Measurements from ENCODE around the gene CCDC188. TPM values are rescaled to one million over a fixed set of nuclear protein-coding genes. Genes with fewer than 3 reads are reported as not detected.

CCDC188 gene
- total and polyA plus RNA-seq, 2 donors (not counting 1 experiment from before 2014, with no cell fraction given): 0.33 to 0.59 TPM

GRCh38 chr22:20147237-20147988, 3.4 kb downstream of the CCDC188 start:
- no peak for DNase-seq (ENCODE audit: low read depth in 2 of 2)
- Histone ChIP-seq H3K4me1 (ENCODE audit: control insufficient read depth, extremely low read depth, insufficient read depth, low read length) (no peaks in the 10 kb centered on the region), H3K4me3 (replicated peaks in 1 of 4; ENCODE audit: control extremely low read depth in 1 of 4, insufficient read depth in 1 of 4, low read depth in 3 of 4, low read length in 4 of 4) (no peak overlapping the region), H3K36me3 (ENCODE audit: control insufficient read depth, insufficient read depth, low read length) (peaks cover 10% of the 10 kb centered on the region), H3K9me3 (ENCODE audit: control insufficient read depth, insufficient read depth, low read depth, low read length) (no peaks in the 10 kb centered on the region), H3K4me2 (ENCODE audit: extremely low read depth, insufficient read depth, low read length) (no peak overlapping the region), H3K9ac (ENCODE audit: insufficient read depth, low read length) (no peak overlapping the region), H3K27ac (ENCODE audit: insufficient read depth, low read length) (no peak overlapping the region), H4K20me1 (ENCODE audit: control insufficient read depth, extremely low read depth, insufficient read depth, low read length) (no peaks in the 10 kb centered on the region), H2AFZ (ENCODE audit: low read length) (no peak overlapping the region), H3K27me3 (ENCODE audit: control insufficient read depth, insufficient read depth, low read length) (no peaks in the 10 kb centered on the region), H3K79me2 (ENCODE audit: control insufficient read depth, insufficient read depth, low read length) (no peaks in the 10 kb centered on the region)
- TF ChIP-seq EZH2 (IDR thresholded peaks at IDR 0.05; ENCODE audit: low read length, missing control alignments) (no peak), CTCF (conservative IDR thresholded peaks at IDR 0.05 in 1 of 2, IDR thresholded peaks at IDR 0.05 in 1 of 2; ENCODE audit: low read depth in 1 of 2, low read length in 2 of 2) (no peak)

- Histone ChIP-seq H3K4me2 (ENCODE audit: extremely low read depth, insufficient read depth, low read length) (no peak overlapping the region), H3K4me1 (ENCODE audit: control insufficient read depth, extremely low read depth, insufficient read depth, low read length) (no peaks in the 10 kb centered on the region), H3K27ac (ENCODE audit: insufficient read depth, low read length) (no peak overlapping the region), H3K27me3 (ENCODE audit: control insufficient read depth, insufficient read depth, low read length) (no peaks in the 10 kb centered on the region), H2AFZ (ENCODE audit: low read length) (no peak overlapping the region), H3K36me3 (ENCODE audit: control insufficient read depth, insufficient read depth, low read length) (peaks cover 10% of the 10 kb centered on the region), H3K4me3 (replicated peaks in 1 of 4; ENCODE audit: control extremely low read depth in 1 of 4, insufficient read depth in 1 of 4, low read depth in 3 of 4, low read length in 4 of 4) (no peak overlapping the region), H3K79me2 (ENCODE audit: control insufficient read depth, insufficient read depth, low read length) (no peaks in the 10 kb centered on the region), H4K20me1 (ENCODE audit: control insufficient read depth, extremely low read depth, insufficient read depth, low read length) (no peaks in the 10 kb centered on the region), H3K9ac (ENCODE audit: insufficient read depth, low read length) (no peak overlapping the region), H3K9me3 (ENCODE audit: control insufficient read depth, insufficient read depth, low read depth, low read length) (no peaks in the 10 kb centered on the region)
- TF ChIP-seq CTCF (conservative IDR thresholded peaks at IDR 0.05 in 1 of 2, IDR thresholded peaks at IDR 0.05 in 1 of 2; ENCODE audit: low read depth in 1 of 2, low read length in 2 of 2): no peak
- no peak for TF ChIP-seq EZH2 (IDR thresholded peaks at IDR 0.05; ENCODE audit: low read length, missing control alignments)
- DNase-seq (ENCODE audit: low read depth in 2 of 2): no peak
These were observed 4.1 kb downstream of the CCDC188 start for GRCh38 chr22:20146777-20147176.

GRCh38 chr22:20145832-20146223, 5.0 kb downstream of the CCDC188 start:
- H3K4me1 ChIP-seq (ENCODE audit: control insufficient read depth, extremely low read depth, insufficient read depth, low read length): no peaks in the 10 kb centered on the region
- H3K9me3 ChIP-seq (ENCODE audit: control insufficient read depth, insufficient read depth, low read depth, low read length): no peaks in the 10 kb centered on the region
- TF ChIP-seq EZH2 (IDR thresholded peaks at IDR 0.05; ENCODE audit: low read length, missing control alignments) (no peak), CTCF (conservative IDR thresholded peaks at IDR 0.05 in 1 of 2, IDR thresholded peaks at IDR 0.05 in 1 of 2; ENCODE audit: low read depth in 1 of 2, low read length in 2 of 2) (no peak)
- no peak overlapping the region for H3K9ac ChIP-seq (ENCODE audit: insufficient read depth, low read length)
- peaks cover 13% of the 10 kb centered on the region for H3K36me3 ChIP-seq (ENCODE audit: control insufficient read depth, insufficient read depth, low read length)
- no peak overlapping the region for H2AFZ ChIP-seq (ENCODE audit: low read length)
- no peak overlapping the region for H3K27ac ChIP-seq (ENCODE audit: insufficient read depth, low read length)
- H3K79me2 ChIP-seq (ENCODE audit: control insufficient read depth, insufficient read depth, low read length): no peaks in the 10 kb centered on the region
- no peak for DNase-seq (ENCODE audit: low read depth in 2 of 2)
- H3K4me3 ChIP-seq (replicated peaks in 1 of 4; ENCODE audit: control extremely low read depth in 1 of 4, insufficient read depth in 1 of 4, low read depth in 3 of 4, low read length in 4 of 4): no peak overlapping the region
- H4K20me1 ChIP-seq (ENCODE audit: control insufficient read depth, extremely low read depth, insufficient read depth, low read length): no peaks in the 10 kb centered on the region
- no peak overlapping the region for H3K4me2 ChIP-seq (ENCODE audit: extremely low read depth, insufficient read depth, low read length)
- H3K27me3 ChIP-seq (ENCODE audit: control insufficient read depth, insufficient read depth, low read length): no peaks in the 10 kb centered on the region

All from fibroblast of lung (primary cell).